MG63 (cell line): ENCODE data around the gene PCMT1. TPM values are rescaled to one million over a fixed set of nuclear protein-coding genes. Genes with fewer than 3 reads are reported as not detected.

ENCODE experiments used
- DNase-seq: peaks from one replicate; pipeline ENCODE4 v3.0.0-alpha.2; 2020
- H3K27me3 ChIP-seq: fragments of 250-450 bp; sonication (Bioruptor Pico); 2 replicates; pipeline ENCODE4 v1.5.1; 2020; ENCODE audit warnings: mild to moderate bottlenecking, moderate library complexity
- H3K36me3 ChIP-seq: fragments of 250-450 bp; sonication (Bioruptor Pico); 2 replicates; pipeline ENCODE4 v1.5.1; 2020; ENCODE audit warnings: mild to moderate bottlenecking, moderate library complexity
- H3K4me3 ChIP-seq: fragments of 250-450 bp; sonication (Bioruptor Pico); 2 replicates; pipeline ENCODE4 v1.5.1; 2020; ENCODE audit warnings: mild to moderate bottlenecking, moderate library complexity
- H3K9me3 ChIP-seq: fragments of 250-450 bp; sonication (Bioruptor Pico); 2 replicates; pipeline ENCODE4 v1.5.1; 2020; ENCODE audit warnings: mild to moderate bottlenecking, moderate library complexity
- total RNA-seq: library from RNA; depleted of rRNA; stranded (reverse); fragments of >200 nt; shearing (Covaris generic); gene quantifications from 2 replicates; pipeline ENCODE4 v1.2.3, GENCODE V29; 2014; ENCODE audit warnings: low replicate concordance

The PCMT1 gene
- total RNA-seq, 1 experiment from 2014 or later, result 229 TPM

DNA sequence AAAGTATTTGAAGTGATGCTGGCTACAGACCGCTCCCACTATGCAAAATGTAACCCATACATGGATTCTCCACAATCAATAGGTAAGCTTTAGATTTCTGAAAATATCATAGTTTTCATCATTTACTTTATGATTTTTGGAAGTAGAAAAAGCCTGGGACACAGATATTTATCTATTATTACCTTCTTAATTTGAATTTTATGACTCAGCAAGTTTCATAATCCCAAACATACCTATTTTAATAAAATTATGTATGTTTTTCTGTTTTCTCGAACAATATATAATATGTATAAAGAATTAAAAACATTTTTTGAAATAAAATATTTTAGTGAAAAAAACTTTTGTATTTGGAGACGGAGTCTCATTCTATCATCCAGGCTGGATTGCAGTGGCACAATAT is 21.6 kb downstream of the PCMT1 start:
- Histone ChIP-seq H3K36me3 (peaks cover 70% of the 10 kb centered on the region), H3K27me3 (no peaks in the 10 kb centered on the region), H3K9me3 (peaks cover under 1% of the 10 kb centered on the region), H3K4me3 (no peak overlapping the region)
- no peak for DNase-seq

DNA sequence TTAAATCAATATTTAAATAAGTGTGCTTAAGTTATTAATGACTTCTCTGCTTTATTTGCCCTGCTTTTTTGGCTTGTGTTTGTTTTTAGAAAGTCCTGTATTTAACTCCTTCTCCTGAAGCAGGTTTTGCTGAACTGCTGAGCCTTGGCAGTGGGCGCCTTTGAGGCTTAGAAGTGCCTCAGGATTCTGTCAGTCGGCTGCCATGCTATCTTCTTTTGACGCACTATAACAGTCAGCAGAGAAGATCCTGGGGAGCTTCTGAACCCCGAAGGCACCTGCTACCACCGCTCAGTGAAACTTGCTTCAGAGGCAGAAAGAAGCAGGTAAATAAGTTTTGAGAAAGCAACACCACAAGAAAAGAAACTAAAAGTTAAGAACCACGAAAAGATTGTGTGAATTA is 22.4 kb downstream of the PCMT1 start:
- Histone ChIP-seq H3K4me3 (no peak overlapping the region), H3K9me3 (no peaks in the 10 kb centered on the region), H3K36me3 (peaks cover 67% of the 10 kb centered on the region), H3K27me3 (no peaks in the 10 kb centered on the region)
- no peak for DNase-seq

- H3K36me3 ChIP-seq, result peaks cover 51% of the 10 kb centered on the region
- no peak overlapping the region for H3K4me3 ChIP-seq
- no peaks in the 10 kb centered on the region for H3K9me3 ChIP-seq
- H3K27me3 ChIP-seq, result no peaks in the 10 kb centered on the region; the same call in 1 of the 2 replicates
- no peak for DNase-seq
Measured at GRCh38 chr6:149777624-149778023, 28.1 kb downstream of the PCMT1 start.

- peak; percentile 12 for DNase-seq
- Histone ChIP-seq H3K9me3 (no peaks in the 10 kb centered on the region), H3K36me3 (peaks cover 48% of the 10 kb centered on the region), H3K4me3 (no peak overlapping the region), H3K27me3 (no peaks in the 10 kb centered on the region; the same call in 1 of the 2 replicates)
Measured at GRCh38 chr6:149779644-149779963, 30.1 kb downstream of the PCMT1 start.

GRCh38 chr6:149781715-149782114 is 32.2 kb downstream of the PCMT1 start:
- no peak for DNase-seq
- H3K27me3 ChIP-seq, result no peaks in the 10 kb centered on the region; the same call in 1 of the 2 replicates
- H3K4me3 ChIP-seq, result no peak overlapping the region
- H3K36me3 ChIP-seq, result peaks cover 38% of the 10 kb centered on the region
- H3K9me3 ChIP-seq, result no peaks in the 10 kb centered on the region

- Histone ChIP-seq H3K4me3 (no peak overlapping the region), H3K36me3 (peaks cover 38% of the 10 kb centered on the region), H3K9me3 (no peaks in the 10 kb centered on the region), H3K27me3 (no peaks in the 10 kb centered on the region; the same call in 1 of the 2 replicates)
- no peak for DNase-seq
Measured at GRCh38 chr6:149782337-149782736, 32.8 kb downstream of the PCMT1 start.

- Histone ChIP-seq H3K36me3 (peaks cover 35% of the 10 kb centered on the region), H3K4me3 (no peak overlapping the region), H3K9me3 (no peaks in the 10 kb centered on the region), H3K27me3 (no peaks in the 10 kb centered on the region; the same call in 1 of the 2 replicates)
- DNase-seq, result no peak
Measured at GRCh38 chr6:149783551-149783950, 34.0 kb downstream of the PCMT1 start.

DNA sequence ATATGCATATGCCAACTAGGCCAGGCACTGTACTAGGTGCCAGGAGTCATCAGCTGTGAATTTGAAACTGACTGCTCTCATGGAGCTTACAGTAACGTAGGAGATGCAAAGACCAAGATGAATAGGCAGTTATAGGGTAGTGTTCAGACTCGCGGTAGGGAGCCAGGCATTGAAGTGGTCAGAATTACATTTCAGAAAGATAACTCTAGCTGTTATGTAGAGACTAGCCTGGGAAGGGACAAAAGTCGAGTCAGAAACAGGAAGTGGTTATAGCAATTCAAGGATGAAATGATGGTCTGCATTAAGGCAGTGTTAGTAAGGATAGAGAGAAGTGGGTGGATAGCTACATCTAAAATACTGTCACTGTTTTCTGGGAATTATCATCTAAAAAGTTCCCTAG is 56.6 kb downstream of the PCMT1 start:
- Histone ChIP-seq H3K4me3 (no peak overlapping the region), H3K9me3 (no peaks in the 10 kb centered on the region), H3K36me3 (peaks cover 37% of the 10 kb centered on the region), H3K27me3 (no peaks in the 10 kb centered on the region)
- no peak for DNase-seq

- no peak for DNase-seq
- Histone ChIP-seq H3K27me3 (no peaks in the 10 kb centered on the region), H3K36me3 (peaks cover 28% of the 10 kb centered on the region), H3K9me3 (no peaks in the 10 kb centered on the region), H3K4me3 (no peak overlapping the region)
Measured at GRCh38 chr6:149809798-149810197, 60.3 kb downstream of the PCMT1 start.

DNA sequence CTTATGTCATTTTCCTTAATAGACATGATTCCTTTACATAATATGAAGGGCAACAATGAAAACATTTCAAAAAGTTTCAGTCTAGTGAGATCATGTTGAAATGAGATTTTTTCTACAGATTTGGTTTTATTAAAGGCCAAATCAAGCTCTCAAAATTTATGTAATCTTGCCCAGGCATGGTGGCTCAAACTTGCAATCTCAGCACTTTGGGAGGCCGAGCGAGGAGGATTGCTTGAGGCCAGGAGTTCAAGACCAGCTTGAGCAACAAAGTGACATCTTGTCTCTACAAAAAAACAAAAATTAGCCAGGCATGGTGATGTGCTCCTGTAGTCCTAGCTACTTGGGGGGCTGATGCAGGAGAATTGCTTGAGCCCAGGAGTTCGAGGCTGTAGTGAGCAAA is 63.8 kb downstream of the PCMT1 start:
- Histone ChIP-seq H3K27me3 (no peaks in the 10 kb centered on the region), H3K4me3 (no peak overlapping the region), H3K9me3 (no peaks in the 10 kb centered on the region), H3K36me3 (peaks cover 33% of the 10 kb centered on the region)
- no peak for DNase-seq

GRCh38 chr6:149815788-149816187 is 66.2 kb downstream of the PCMT1 start:
- DNase-seq, result no peak
- H3K27me3 ChIP-seq, result no peaks in the 10 kb centered on the region
- H3K4me3 ChIP-seq, result no peak overlapping the region
- peaks cover 33% of the 10 kb centered on the region for H3K36me3 ChIP-seq
- H3K9me3 ChIP-seq, result no peaks in the 10 kb centered on the region

GRCh38 chr6:149820506-149820905 is 71.0 kb downstream of the PCMT1 start:
- DNase-seq, result no peak

DNA sequence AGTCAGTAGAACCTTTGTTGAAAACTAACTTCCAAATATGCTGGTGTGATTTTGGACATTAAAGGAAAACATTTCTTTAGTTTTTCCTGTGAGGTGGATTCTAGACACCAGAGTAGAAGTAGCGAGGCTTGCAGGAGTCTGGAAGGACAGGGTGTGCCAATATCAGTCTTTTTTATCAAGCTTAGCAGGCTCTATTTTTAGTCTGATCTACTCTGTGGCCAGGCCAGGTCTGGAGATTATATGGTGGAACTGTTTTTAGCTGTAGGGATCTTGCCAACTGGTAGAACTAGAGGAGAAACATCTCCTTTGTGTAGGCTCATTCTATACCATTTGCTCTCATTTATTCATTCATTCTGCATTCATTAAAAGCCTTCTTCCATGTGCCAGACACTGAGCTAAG is 72.0 kb downstream of the PCMT1 start:
- no peak overlapping the region for H3K4me3 ChIP-seq
- H3K36me3 ChIP-seq, result peaks cover 69% of the 10 kb centered on the region
- no peaks in the 10 kb centered on the region for H3K9me3 ChIP-seq
- no peak for DNase-seq
- no peaks in the 10 kb centered on the region for H3K27me3 ChIP-seq

More at GRCh38 chr6:149820506-149820905, 71.0 kb downstream of the PCMT1 start:
- Histone ChIP-seq H3K36me3 (peaks cover 60% of the 10 kb centered on the region), H3K4me3 (no peak overlapping the region), H3K9me3 (no peaks in the 10 kb centered on the region), H3K27me3 (no peaks in the 10 kb centered on the region)

DNA sequence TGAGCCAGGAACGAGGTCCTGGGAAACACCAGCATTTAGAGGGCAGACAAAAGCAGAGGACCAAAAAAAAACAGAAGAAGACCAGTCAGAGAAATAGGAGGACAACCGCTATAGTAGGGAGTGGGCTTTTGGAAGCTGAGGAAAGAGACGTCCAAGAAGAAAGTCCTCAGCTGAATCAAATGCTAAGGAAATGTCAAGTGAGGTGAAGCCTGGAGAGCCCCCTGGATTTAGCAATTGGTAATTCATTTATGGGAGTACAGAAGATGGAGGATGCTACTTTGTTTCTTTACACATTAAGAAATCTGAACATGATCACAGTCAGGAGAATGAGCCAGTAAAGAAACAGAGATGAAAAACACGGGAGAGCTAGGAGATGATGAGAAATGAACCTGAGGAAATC is 73.5 kb downstream of the PCMT1 start:
- Histone ChIP-seq H3K4me3 (no peak overlapping the region), H3K27me3 (no peaks in the 10 kb centered on the region), H3K9me3 (no peaks in the 10 kb centered on the region), H3K36me3 (peaks cover 71% of the 10 kb centered on the region)
- no peak for DNase-seq

DNA sequence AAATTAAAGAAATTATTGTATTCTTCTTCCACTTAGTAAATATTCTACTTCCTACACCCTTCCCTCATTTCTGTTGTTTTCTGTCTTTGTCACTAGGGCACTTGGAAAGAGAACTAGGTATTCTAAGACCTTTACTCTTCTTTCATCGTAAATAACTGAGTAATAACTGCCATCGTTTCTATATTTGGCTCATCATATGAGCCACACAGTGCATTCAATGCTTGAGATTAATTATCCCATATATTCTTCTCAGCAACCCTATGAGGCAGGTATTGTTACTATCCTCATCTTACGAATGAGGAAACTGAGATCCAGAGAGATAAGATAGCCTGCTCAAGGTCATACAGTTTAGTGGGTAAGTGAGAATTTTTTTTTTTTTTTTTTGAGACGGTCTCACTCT is 75.8 kb downstream of the PCMT1 start:
- Histone ChIP-seq H3K4me3 (no peak overlapping the region), H3K27me3 (no peaks in the 10 kb centered on the region), H3K36me3 (peaks cover 64% of the 10 kb centered on the region), H3K9me3 (no peaks in the 10 kb centered on the region)
- DNase-seq, result no peak

DNA sequence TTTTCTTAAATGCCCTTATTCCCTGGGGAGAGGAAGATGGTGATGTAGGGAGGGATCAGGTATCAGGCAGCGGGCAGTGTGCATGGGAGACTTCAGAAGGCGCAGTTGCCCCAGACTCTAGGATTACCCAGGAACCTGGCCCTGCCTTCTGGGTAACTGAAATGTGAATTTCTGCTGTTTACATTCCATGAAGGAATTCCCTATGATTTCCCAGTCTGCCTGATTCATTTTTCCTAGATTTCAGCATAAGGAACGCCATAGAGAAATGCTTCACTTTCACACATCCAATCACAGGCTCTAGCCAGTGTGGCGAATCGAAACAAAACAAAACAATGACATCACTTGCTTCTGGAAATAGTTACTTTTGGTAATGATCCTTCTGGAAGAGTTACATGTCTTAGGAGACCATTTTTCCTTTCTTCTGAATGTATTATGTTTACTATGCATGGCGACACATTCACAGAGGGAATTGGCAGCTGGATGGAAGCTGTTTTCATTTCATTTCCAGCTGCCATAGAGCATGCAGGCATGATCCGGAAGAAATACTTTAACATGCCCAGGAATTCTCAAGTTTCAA is 81.3 kb downstream of the PCMT1 start:
- H3K27me3 ChIP-seq, result no peaks in the 10 kb centered on the region
- no peak overlapping the region for H3K4me3 ChIP-seq
- H3K9me3 ChIP-seq, result no peaks in the 10 kb centered on the region
- no peak for DNase-seq
- peaks cover 74% of the 10 kb centered on the region for H3K36me3 ChIP-seq

- no peak for DNase-seq
- no peaks in the 10 kb centered on the region for H3K9me3 ChIP-seq
- peaks cover 71% of the 10 kb centered on the region for H3K36me3 ChIP-seq
- no peak overlapping the region for H3K4me3 ChIP-seq
- H3K27me3 ChIP-seq, result no peaks in the 10 kb centered on the region
Measured at GRCh38 chr6:149831308-149831820, 81.8 kb downstream of the PCMT1 start.

DNA sequence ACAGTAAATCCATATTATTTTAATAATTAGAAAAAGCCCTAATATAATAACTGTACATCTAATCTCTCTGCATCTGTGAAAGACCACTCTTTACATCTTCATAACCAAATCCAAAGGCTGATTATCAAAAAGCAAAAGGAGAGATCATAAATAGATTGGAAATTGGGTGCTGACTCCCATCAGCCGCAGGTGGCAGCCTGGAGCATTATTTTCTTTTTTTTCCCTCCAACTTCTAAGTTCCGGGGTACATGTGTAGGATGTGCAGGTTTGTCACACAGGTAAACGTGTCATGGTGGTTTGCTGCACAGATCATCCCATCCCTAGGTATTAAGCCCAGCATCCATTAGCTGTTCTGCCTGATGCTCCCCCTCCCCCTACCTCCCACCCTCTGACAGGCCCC is 84.1 kb downstream of the PCMT1 start:
- Histone ChIP-seq H3K27me3 (no peaks in the 10 kb centered on the region), H3K9me3 (no peaks in the 10 kb centered on the region), H3K4me3 (no peak overlapping the region), H3K36me3 (peaks cover 75% of the 10 kb centered on the region)
- DNase-seq, result no peak
